OCI-LY1 (cell line): ENCODE results near the gene DENND10.
"Not testable (repeated sequence)": the region's sequence is repeated elsewhere in the genome, so short reads cannot be mapped to it uniquely, and the experiment has no call there.

Experiments used
- H2AFZ ChIP-seq: fragments of 200-600 bp; sonication (generic), shearing (Covaris generic); 2 replicates; pipeline ENCODE4 v1.6.0; 2014; ENCODE audit warnings: antibody characterized with exemption, mild to moderate bottlenecking, low read length
- H3F3A ChIP-seq: fragments of 200-600 bp; sonication (generic), shearing (Covaris generic); 2 replicates; pipeline ENCODE4 v1.6.0; 2014; ENCODE audit warnings: mild to moderate bottlenecking, antibody characterized with exemption, low read length, moderate library complexity; ENCODE audit not compliant: insufficient read depth
- H3K27ac ChIP-seq: fragments of 200-600 bp; sonication (generic); 2 replicates; pipeline ENCODE4 v1.5.1; 2014; ENCODE audit warnings: low read length, mixed run types, mild to moderate bottlenecking, low read depth; ENCODE audit not compliant: poor library complexity, severe bottlenecking
- H3K27me3 ChIP-seq: fragments of 200-600 bp; sonication (generic); 2 replicates; pipeline ENCODE4 v1.6.0; 2014; ENCODE audit warnings: antibody characterized with exemption, mild to moderate bottlenecking, low read length, moderate library complexity; ENCODE audit not compliant: insufficient read depth
- H3K36me3 ChIP-seq: fragments of 200-600 bp; sonication (generic); 2 replicates; pipeline ENCODE4 v1.6.1; 2014; ENCODE audit warnings: mild to moderate bottlenecking, antibody characterized with exemption, low read length, moderate library complexity, mixed read lengths; ENCODE audit not compliant: insufficient read depth
- H3K4me1 ChIP-seq: fragments of 200-600 bp; sonication (generic); 2 replicates; pipeline ENCODE4 v1.5.1; 2014; ENCODE audit warnings: mild to moderate bottlenecking, low read length, moderate library complexity; ENCODE audit not compliant: insufficient read depth, severe bottlenecking
- H3K4me2 ChIP-seq: fragments of 200-600 bp; sonication (generic), shearing (Covaris generic); 2 replicates; pipeline ENCODE4 v1.6.1; 2014; ENCODE audit warnings: low read length
- H3K4me3 ChIP-seq: fragments of 200-600 bp; sonication (generic); 2 replicates; pipeline ENCODE4 v1.5.1; 2014; ENCODE audit warnings: low read length, low read depth, mild to moderate bottlenecking, mixed read lengths; ENCODE audit not compliant: poor library complexity, severe bottlenecking
- H3K79me2 ChIP-seq: fragments of 200-600 bp; shearing (Covaris generic); 2 replicates; pipeline ENCODE4 v1.6.1; 2016; ENCODE audit warnings: mixed run types, low read length, mixed read lengths; ENCODE audit not compliant: insufficient read depth
- H3K9ac ChIP-seq: fragments of 200-600 bp; sonication (generic), shearing (Covaris generic); 2 replicates; pipeline ENCODE4 v1.6.1; 2014; ENCODE audit warnings: mild to moderate bottlenecking, low read length, mixed read lengths
- H3K9me2 ChIP-seq: fragments of 200-600 bp; sonication (generic), shearing (Covaris generic); 2 replicates; pipeline ENCODE4 v1.6.1; 2014; ENCODE audit warnings: low read depth, mild to moderate bottlenecking, low read length, mixed read lengths
- H3K9me3 ChIP-seq: fragments of 200-600 bp; shearing (Covaris generic); 2 replicates; pipeline ENCODE4 v1.6.1; 2014; ENCODE audit warnings: low read length, mixed read lengths
- H4K20me1 ChIP-seq: fragments of 200-600 bp; sonication (generic), shearing (Covaris generic); 2 replicates; pipeline ENCODE4 v1.6.0; 2016; ENCODE audit warnings: mild to moderate bottlenecking, low read length; ENCODE audit not compliant: insufficient read depth
- EZH2 ChIP-seq: fragments of 200-600 bp; sonication (generic), shearing (Covaris generic); IDR thresholded peaks from 2 replicates; pipeline ENCODE4 v1.8.0; 2017; ENCODE audit warnings: borderline replicate concordance, mixed run types, mild to moderate bottlenecking, antibody characterized with exemption, low read length, moderate library complexity, mixed read lengths
- TF ChIP-seq, protein P1 (sequence below): fragments of 200-600 bp; sonication (generic), shearing (Covaris generic); IDR thresholded peaks from 2 replicates; pipeline ENCODE4 v1.5.1; 2017; ENCODE audit warnings: mild to moderate bottlenecking, antibody characterized with exemption, low read length, moderate library complexity, mixed read lengths

The DENND10 gene

DNA sequence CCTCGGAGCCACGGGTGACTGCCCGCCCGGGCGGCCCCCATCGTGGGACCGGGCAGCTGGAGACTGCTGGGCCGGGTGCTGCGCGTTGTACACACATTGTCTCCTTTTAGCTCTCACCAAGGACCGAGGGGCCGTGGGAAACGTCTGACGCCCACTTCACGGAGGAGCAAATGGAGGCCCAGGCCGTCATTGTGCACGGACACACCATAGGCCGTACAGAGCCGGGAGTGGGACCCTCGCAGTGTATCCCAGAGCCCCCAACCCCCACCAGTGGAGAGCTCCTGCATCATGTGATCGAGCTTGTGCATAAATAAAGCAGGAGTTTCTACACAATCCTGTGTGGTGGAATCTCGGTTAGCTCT, 722 bp downstream of the DENND10 start:
- Histone ChIP-seq H3K36me3 (peaks cover 8% of the 10 kb centered on the region; the same call in 1 of the 2 replicates), H3K4me3 (peak overlapping the region; percentile 64), H3K9me2 (no peaks in the 10 kb centered on the region), H3K27ac (no peak overlapping the region), H2AFZ (no peak overlapping the region), H4K20me1 (no peaks in the 10 kb centered on the region), H3K9ac (peak overlapping the region; percentile 63), H3K4me2 (peak overlapping the region; percentile 74), H3K4me1 (peaks cover 32% of the 10 kb centered on the region), H3K27me3 (no peaks in the 10 kb centered on the region), H3F3A (no peaks in the 10 kb centered on the region), H3K9me3 (no peaks in the 10 kb centered on the region), H3K79me2 (no peaks in the 10 kb centered on the region)
- TF ChIP-seq, protein P1, sequence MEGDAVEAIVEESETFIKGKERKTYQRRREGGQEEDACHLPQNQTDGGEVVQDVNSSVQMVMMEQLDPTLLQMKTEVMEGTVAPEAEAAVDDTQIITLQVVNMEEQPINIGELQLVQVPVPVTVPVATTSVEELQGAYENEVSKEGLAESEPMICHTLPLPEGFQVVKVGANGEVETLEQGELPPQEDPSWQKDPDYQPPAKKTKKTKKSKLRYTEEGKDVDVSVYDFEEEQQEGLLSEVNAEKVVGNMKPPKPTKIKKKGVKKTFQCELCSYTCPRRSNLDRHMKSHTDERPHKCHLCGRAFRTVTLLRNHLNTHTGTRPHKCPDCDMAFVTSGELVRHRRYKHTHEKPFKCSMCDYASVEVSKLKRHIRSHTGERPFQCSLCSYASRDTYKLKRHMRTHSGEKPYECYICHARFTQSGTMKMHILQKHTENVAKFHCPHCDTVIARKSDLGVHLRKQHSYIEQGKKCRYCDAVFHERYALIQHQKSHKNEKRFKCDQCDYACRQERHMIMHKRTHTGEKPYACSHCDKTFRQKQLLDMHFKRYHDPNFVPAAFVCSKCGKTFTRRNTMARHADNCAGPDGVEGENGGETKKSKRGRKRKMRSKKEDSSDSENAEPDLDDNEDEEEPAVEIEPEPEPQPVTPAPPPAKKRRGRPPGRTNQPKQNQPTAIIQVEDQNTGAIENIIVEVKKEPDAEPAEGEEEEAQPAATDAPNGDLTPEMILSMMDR: no peak
- no peak for TF ChIP-seq EZH2

DNA sequence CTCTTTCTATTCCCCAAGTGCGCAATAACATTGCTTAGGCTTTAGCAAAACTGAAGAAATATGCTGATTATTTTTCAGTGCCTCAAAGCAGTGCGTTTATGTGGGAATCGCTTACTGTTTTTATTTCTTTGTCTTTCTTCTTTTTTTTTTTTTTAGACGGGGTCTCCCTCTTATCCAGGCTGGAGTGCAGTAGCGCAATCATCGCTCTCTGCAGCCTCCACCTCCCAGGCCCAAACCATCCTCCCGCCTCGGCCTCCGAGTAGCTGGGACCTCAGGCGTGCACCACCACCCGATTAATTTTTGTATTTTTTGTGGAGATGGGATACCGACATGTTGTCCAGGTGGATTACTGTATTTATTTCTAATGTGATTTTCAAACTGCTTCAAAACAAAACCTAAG, 1.2 kb downstream of the DENND10 start:
- Histone ChIP-seq H3K9me2 (no peaks in the 10 kb centered on the region), H3K9me3 (no peaks in the 10 kb centered on the region), H3K4me2 (peak overlapping the region; percentile 74), H3K27me3 (no peaks in the 10 kb centered on the region), H3K79me2 (no peaks in the 10 kb centered on the region), H3K4me1 (peaks cover 32% of the 10 kb centered on the region), H3F3A (no peaks in the 10 kb centered on the region), H3K27ac (no peak overlapping the region), H2AFZ (no peak overlapping the region), H3K36me3 (peaks cover 8% of the 10 kb centered on the region; the same call in 1 of the 2 replicates), H4K20me1 (no peaks in the 10 kb centered on the region), H3K4me3 (peak overlapping the region; percentile 64), H3K9ac (peak overlapping the region; percentile 63)
- no peak for TF ChIP-seq EZH2
- TF ChIP-seq, protein P1: no peak

DNA sequence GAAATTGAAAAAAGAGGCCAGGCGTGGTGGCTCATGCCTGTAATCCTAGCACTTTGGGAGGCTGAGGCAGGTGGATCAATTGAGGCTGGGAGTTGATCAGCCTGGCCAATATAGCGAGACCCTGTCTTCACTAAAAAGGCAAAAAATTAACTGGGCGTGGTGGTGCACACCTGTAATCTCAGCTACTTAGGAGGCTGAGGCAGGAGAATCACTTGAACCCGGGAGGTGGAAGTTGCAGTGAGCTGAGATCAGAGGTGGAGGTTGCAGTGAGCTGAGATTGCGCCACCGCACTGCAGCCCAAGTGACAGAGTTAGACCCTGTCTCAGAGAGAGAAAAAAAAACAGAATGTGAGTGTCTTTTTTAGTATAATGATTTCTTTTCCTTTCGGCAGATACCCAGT, 2.0 kb downstream of the DENND10 start:
- H3F3A ChIP-seq, H3K27me3 ChIP-seq, H3K9ac ChIP-seq, H3K36me3 ChIP-seq, H3K4me2 ChIP-seq, H3K9me2 ChIP-seq, H4K20me1 ChIP-seq, H3K9me3 ChIP-seq, H3K4me3 ChIP-seq, H3K27ac ChIP-seq, H2AFZ ChIP-seq, H3K79me2 ChIP-seq: not testable (repeated sequence)
- peaks cover 32% of the 10 kb centered on the region for H3K4me1 ChIP-seq

- H3K79me2 ChIP-seq, H3K27ac ChIP-seq, H3K9me2 ChIP-seq, H3K9me3 ChIP-seq, H3K4me3 ChIP-seq, H3K4me2 ChIP-seq, H2AFZ ChIP-seq, H3K9ac ChIP-seq, H3K27me3 ChIP-seq, H4K20me1 ChIP-seq, H3F3A ChIP-seq: not testable (repeated sequence)
- peaks cover 24% of the 10 kb centered on the region for H3K4me1 ChIP-seq
- peaks cover 13% of the 10 kb centered on the region for H3K36me3 ChIP-seq
These were observed 3.2 kb downstream of the DENND10 start for GRCh38 chr10:119107106-119107505.

DNA sequence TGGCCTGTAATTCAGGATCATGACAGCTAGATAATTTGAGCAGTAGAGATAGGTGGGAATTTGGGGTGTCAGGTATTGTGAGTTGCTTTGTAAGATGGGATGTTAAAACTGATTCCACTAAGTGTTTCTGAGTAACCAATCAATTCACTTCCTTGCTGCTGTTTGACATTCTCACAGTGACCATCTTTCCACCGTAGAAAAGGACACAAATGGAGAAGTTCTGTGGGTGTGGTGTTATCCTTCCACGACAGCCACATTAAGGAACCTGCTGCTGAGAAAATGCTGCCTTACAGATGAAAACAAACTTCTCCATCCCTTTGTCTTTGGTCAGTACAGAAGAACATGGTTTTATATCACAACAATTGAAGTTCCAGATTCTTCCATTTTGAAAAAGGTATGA, 3.9 kb downstream of the DENND10 start:
- H3K4me2 ChIP-seq, H3K27me3 ChIP-seq, H3K9me2 ChIP-seq, H3K79me2 ChIP-seq, H3K9me3 ChIP-seq, H3K27ac ChIP-seq, H3K9ac ChIP-seq, H4K20me1 ChIP-seq, H2AFZ ChIP-seq, H3K4me3 ChIP-seq, H3F3A ChIP-seq: not testable (repeated sequence)
- peaks cover 14% of the 10 kb centered on the region for H3K36me3 ChIP-seq
- H3K4me1 ChIP-seq: peaks cover 17% of the 10 kb centered on the region
